ENCODE results near the gene PARP8.
A peak's percentile ranks its signal among the peaks of the same experiment; 100 is the strongest.
"Not testable (repeated sequence)": the region's sequence is repeated elsewhere in the genome, so short reads cannot be mapped to it uniquely, and the experiment has no call there.

Gene PARP8

GRCh38 chr5:50763846-50764245 lies 97.4 kb downstream of the PARP8 start:
- Mint-ChIP-seq H3K4me1 (ENCODE audit: low read depth) (peaks cover 30% of the 10 kb centered on the region), H3K27me3 (no peaks in the 10 kb centered on the region), H3K27ac (no peak overlapping the region), H3K9me3 (ENCODE audit: low read depth) (no peaks in the 10 kb centered on the region), H3K36me3 (peaks cover 14% of the 10 kb centered on the region), H3K4me3 (no peak overlapping the region)

DNA sequence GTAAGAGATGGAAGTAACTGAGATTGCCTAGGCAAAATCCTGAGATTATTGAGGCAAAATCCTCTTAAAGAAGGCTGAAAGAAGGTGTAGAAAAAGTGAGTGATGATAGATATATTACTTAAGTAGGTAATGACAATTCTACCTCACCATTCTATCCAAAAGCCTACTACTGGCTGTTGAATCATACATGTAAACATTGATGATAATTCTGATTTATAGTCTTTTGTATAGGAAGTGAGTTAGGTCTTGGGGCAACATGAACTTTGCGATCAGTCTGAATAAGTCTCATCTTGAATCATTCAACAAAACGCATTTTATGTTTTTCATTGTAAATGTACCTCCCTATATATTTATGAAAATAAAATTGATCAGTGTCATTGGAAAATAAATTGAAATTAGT lies 99.6 kb downstream of the PARP8 start:
- Mint-ChIP-seq H3K9me3 (ENCODE audit: low read depth) (no peaks in the 10 kb centered on the region), H3K27me3 (no peaks in the 10 kb centered on the region), H3K27ac (peak overlapping the region; percentile 25), H3K36me3 (peaks cover 14% of the 10 kb centered on the region), H3K4me3 (no peak overlapping the region), H3K4me1 (ENCODE audit: low read depth) (peaks cover 28% of the 10 kb centered on the region)

DNA sequence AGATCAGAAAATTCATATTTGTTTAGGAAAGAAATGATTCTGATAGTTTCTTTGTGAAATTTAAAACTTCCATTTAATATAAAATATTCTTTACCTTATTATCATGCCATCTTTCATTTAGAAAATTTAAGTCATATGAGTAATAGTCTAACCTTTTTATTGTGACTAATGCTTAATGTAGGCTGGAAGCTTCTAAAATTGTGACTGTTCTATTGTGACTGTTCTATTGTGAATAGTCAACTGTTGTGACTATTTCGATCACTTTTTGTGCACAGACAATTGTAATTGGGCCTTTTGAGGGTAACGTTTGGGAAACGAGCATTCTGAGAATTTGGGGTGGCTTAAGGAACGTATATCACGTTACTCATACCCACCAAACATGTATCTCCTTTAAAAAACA lies 100.0 kb downstream of the PARP8 start:
- no peaks in the 10 kb centered on the region for H3K27me3 Mint-ChIP-seq
- no peak overlapping the region for H3K4me3 Mint-ChIP-seq
- H3K4me1 Mint-ChIP-seq (ENCODE audit: low read depth) = peaks cover 28% of the 10 kb centered on the region
- no peaks in the 10 kb centered on the region for H3K9me3 Mint-ChIP-seq (ENCODE audit: low read depth)
- H3K36me3 Mint-ChIP-seq = peaks cover 14% of the 10 kb centered on the region
- H3K27ac Mint-ChIP-seq = peak overlapping the region; percentile 43

- H3K9me3 Mint-ChIP-seq (ENCODE audit: low read depth) = no peaks in the 10 kb centered on the region
- peaks cover 28% of the 10 kb centered on the region for H3K4me1 Mint-ChIP-seq (ENCODE audit: low read depth)
- H3K27me3 Mint-ChIP-seq = no peaks in the 10 kb centered on the region
- H3K4me3 Mint-ChIP-seq = no peak overlapping the region
- peaks cover 17% of the 10 kb centered on the region for H3K36me3 Mint-ChIP-seq
- H3K27ac Mint-ChIP-seq = peak overlapping the region; percentile 43
These were observed 100.5 kb downstream of the PARP8 start for GRCh38 chr5:50766967-50767366.

DNA sequence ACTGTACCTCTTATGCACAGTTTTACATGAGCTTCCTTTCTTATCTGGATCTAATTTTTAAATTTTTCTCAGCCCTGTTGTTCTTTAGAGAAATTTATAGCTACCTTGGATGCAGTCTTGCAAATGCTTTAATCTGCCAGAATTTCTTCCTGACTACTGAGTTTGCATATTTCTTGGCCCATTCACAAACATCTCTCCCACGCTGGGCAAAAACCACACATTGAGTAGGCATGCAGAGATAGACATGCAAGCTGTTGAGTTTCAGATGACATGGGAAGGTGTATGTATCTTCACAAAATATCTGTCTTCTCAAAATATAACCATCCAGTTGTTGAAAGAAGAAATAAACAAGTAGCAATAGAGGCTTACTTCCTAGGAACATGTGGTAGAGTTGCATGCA lies 101.2 kb downstream of the PARP8 start:
- Mint-ChIP-seq H3K36me3 (peaks cover 18% of the 10 kb centered on the region), H3K9me3 (ENCODE audit: low read depth) (no peaks in the 10 kb centered on the region), H3K4me3 (no peak overlapping the region), H3K27ac (peak overlapping the region; percentile 47), H3K4me1 (ENCODE audit: low read depth) (peaks cover 23% of the 10 kb centered on the region), H3K27me3 (no peaks in the 10 kb centered on the region)

DNA sequence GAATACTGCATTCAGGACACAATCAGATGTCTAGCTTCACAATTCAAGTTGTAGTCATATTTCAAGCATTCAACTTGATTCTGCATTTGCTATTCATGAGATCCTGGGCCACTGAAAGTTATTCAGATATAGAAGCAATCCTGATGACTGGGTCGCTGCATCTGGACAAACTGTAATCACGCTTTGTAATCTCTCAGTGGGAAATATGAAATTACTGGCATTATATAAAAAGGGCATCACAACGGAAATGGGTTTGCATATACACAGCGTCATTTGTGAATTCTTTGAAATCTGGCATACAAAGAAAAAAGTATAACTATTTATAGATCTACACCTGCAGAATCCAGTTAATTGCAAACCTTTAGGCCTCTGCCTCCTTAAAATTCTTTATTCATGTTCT lies 102.2 kb downstream of the PARP8 start:
- Mint-ChIP-seq H3K9me3 (ENCODE audit: low read depth) (peaks cover 7% of the 10 kb centered on the region), H3K36me3 (peaks cover 24% of the 10 kb centered on the region), H3K4me1 (ENCODE audit: low read depth) (peaks cover 26% of the 10 kb centered on the region), H3K27me3 (no peaks in the 10 kb centered on the region), H3K27ac (no peak overlapping the region), H3K4me3 (no peak overlapping the region)

GRCh38 chr5:50770441-50770840 lies 104.0 kb downstream of the PARP8 start:
- H3K4me3 Mint-ChIP-seq = no peak overlapping the region
- H3K9me3 Mint-ChIP-seq (ENCODE audit: low read depth) = peaks cover 7% of the 10 kb centered on the region
- H3K4me1 Mint-ChIP-seq (ENCODE audit: low read depth) = peaks cover 26% of the 10 kb centered on the region
- H3K27ac Mint-ChIP-seq = peak overlapping the region; percentile 79
- H3K27me3 Mint-ChIP-seq = no peaks in the 10 kb centered on the region
- peaks cover 25% of the 10 kb centered on the region for H3K36me3 Mint-ChIP-seq

DNA sequence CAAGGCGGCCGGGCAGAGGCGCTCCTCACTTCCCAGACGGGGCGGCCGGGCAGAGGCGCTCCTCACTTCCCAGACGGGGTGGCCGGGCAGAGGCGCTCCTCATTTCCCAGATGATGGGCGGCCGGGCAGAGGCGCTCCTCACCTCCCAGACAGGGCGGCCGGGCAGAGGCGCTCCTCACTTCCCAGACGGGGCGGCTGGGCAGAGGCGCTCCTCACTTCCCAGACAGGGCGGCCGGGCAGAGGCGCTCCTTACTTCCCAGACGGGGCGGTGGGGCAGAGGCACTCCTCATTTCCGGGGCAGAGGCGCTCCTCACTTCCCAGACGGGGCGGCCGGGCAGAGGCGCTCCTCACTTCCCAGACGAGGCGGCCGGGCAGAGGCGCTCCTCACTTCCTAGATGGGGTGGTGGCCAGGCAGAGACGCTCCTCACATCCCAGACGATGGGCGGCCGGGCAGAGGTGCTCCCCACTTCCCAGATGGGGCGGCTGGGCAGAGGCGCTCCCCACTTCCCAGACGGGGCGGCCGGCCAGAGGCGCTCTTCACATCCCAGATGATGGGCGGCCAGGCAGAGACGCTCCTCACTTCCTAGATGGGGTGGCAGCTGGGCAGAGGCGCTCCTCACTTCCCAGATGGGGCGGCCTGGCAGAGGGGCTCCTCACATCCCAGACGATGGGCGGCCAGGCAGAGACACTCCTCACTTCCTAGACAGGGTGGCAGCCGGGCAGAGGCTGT lies 108.2 kb downstream of the PARP8 start:
- not testable (repeated sequence) for H3K9me3 Mint-ChIP-seq (ENCODE audit: low read depth); H3K4me3 Mint-ChIP-seq; H3K27ac Mint-ChIP-seq; H3K27me3 Mint-ChIP-seq
- Mint-ChIP-seq H3K36me3 (peaks cover 35% of the 10 kb centered on the region), H3K4me1 (ENCODE audit: low read depth) (peaks cover 25% of the 10 kb centered on the region)

GRCh38 chr5:50786073-50786472 lies 119.6 kb downstream of the PARP8 start:
- H3K27me3 Mint-ChIP-seq = no peaks in the 10 kb centered on the region
- no peak overlapping the region for H3K27ac Mint-ChIP-seq
- peaks cover 16% of the 10 kb centered on the region for H3K4me1 Mint-ChIP-seq (ENCODE audit: low read depth)
- H3K9me3 Mint-ChIP-seq (ENCODE audit: low read depth) = no peaks in the 10 kb centered on the region
- no peak overlapping the region for H3K4me3 Mint-ChIP-seq
- H3K36me3 Mint-ChIP-seq = peaks cover 27% of the 10 kb centered on the region

GRCh38 chr5:50791813-50792212 lies 125.4 kb downstream of the PARP8 start:
- no peaks in the 10 kb centered on the region for H3K9me3 Mint-ChIP-seq (ENCODE audit: low read depth)
- H3K27ac Mint-ChIP-seq = peak overlapping the region; percentile 34
- H3K36me3 Mint-ChIP-seq = peaks cover 24% of the 10 kb centered on the region
- H3K27me3 Mint-ChIP-seq = no peaks in the 10 kb centered on the region
- H3K4me1 Mint-ChIP-seq (ENCODE audit: low read depth) = peaks cover 2% of the 10 kb centered on the region
- no peak overlapping the region for H3K4me3 Mint-ChIP-seq

DNA sequence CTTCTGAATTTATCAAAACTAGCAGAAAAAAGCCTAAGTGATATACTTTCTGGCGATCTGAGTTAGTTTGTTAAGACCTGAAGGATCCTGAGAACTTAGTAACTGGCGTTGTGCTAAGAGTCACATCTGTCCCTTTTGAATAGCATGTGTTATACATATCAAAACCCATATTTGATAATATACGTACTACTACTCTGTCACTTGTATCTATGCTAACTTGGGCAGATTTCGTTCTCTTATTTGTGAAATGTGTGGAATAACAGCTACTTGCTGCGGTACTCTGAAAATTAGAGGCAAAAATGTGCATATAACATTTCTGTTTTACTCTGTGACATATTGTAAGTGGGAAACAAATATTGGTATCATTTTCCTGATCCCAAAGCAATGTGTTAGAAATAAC lies 126.4 kb downstream of the PARP8 start:
- Mint-ChIP-seq H3K27me3 (no peaks in the 10 kb centered on the region), H3K27ac (no peak overlapping the region), H3K9me3 (ENCODE audit: low read depth) (no peaks in the 10 kb centered on the region), H3K4me1 (ENCODE audit: low read depth) (no peaks in the 10 kb centered on the region), H3K36me3 (peaks cover 23% of the 10 kb centered on the region), H3K4me3 (no peak overlapping the region)

DNA sequence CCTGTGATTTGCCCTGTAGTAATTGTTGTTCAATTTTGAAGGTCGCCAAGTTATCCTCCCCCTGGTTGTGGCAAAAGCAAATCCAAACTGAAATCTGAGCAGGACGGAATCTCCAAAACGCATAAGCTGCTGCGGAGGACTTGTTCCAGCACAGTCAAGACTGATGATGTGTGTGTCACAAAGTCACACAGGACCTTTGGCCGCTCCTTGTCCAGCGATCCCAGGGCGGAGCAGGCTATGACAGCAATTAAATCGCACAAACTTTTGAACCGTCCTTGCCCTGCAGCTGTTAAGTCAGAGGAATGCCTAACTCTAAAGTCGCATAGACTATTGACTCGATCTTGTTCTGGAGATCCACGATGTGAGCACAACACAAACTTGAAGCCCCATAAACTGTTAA lies 128.4 kb downstream of the PARP8 start:
- Mint-ChIP-seq H3K4me3 (no peak overlapping the region), H3K4me1 (ENCODE audit: low read depth) (no peaks in the 10 kb centered on the region), H3K27ac (no peak overlapping the region), H3K36me3 (peaks cover 32% of the 10 kb centered on the region), H3K27me3 (no peaks in the 10 kb centered on the region), H3K9me3 (ENCODE audit: low read depth) (no peaks in the 10 kb centered on the region)

DNA sequence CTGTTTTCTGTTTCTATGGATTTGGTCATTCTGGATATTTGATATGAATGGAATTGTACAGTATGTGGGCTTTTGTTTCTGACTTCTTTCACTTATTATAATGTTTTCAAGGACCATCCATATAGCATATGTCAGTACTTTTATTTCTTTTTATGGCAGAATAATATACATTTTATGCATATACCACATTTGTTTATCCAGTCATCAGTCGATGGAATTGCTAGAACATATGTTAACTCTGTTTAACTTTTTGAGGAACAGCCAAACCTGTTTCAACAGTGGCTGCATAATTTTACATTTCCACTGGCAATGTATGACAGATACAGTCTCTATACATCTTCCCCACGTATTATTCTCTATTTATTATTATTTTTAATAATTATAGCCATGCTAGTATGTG lies 131.6 kb downstream of the PARP8 start:
- H3K27me3 Mint-ChIP-seq = no peaks in the 10 kb centered on the region
- H3K27ac Mint-ChIP-seq = no peak overlapping the region
- peaks cover 44% of the 10 kb centered on the region for H3K36me3 Mint-ChIP-seq
- peaks cover 13% of the 10 kb centered on the region for H3K9me3 Mint-ChIP-seq (ENCODE audit: low read depth)
- H3K4me3 Mint-ChIP-seq = no peak overlapping the region
- peaks cover 3% of the 10 kb centered on the region for H3K4me1 Mint-ChIP-seq (ENCODE audit: low read depth)

DNA sequence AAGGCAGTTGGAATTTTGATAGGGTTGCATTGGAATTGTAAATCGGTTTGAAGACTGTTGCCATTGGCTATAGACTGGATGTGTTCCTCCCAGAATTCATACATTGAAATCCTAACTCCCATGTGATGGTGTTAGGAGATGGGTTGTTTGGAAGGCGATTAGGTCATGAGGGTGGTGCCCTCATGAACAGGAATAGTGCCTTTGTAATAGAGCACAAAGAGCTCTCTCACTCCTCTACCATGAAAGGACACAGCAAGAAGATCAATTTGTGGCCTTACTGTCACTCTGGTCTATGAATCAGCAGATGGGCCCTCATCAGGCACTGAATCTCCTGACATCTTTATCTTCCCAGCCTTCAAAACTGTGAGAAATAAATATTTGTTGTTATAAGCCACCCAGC lies 133.2 kb downstream of the PARP8 start:
- peaks cover 11% of the 10 kb centered on the region for H3K4me1 Mint-ChIP-seq (ENCODE audit: low read depth)
- H3K9me3 Mint-ChIP-seq (ENCODE audit: low read depth) = peaks cover 20% of the 10 kb centered on the region
- no peak overlapping the region for H3K4me3 Mint-ChIP-seq
- H3K27ac Mint-ChIP-seq = no peak overlapping the region
- H3K36me3 Mint-ChIP-seq = peaks cover 55% of the 10 kb centered on the region
- H3K27me3 Mint-ChIP-seq = no peaks in the 10 kb centered on the region

DNA sequence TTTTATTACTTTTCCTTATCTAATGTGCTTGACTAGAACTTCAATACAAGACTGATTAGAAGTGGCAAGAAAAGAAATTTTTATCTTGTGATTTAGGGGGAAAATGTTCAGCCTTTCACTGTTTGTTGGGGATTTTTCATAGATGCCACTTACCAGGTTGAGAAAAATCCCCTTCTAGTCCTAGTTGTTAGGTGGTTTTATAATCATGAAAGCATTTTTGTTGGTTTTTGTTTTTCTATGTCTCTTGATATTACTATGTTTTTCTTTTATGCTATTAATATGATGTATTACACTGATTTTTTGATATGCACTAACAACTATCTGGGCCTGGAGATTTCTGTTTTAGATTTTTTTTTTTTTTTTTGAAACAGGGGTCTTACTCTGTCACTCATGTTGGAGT lies 134.0 kb downstream of the PARP8 start:
- Mint-ChIP-seq H3K4me1 (ENCODE audit: low read depth) (peaks cover 16% of the 10 kb centered on the region), H3K36me3 (peaks cover 48% of the 10 kb centered on the region), H3K27ac (no peak overlapping the region), H3K27me3 (no peaks in the 10 kb centered on the region), H3K4me3 (no peak overlapping the region), H3K9me3 (ENCODE audit: low read depth) (peaks cover 20% of the 10 kb centered on the region)

GRCh38 chr5:50807661-50808060 lies 141.2 kb downstream of the PARP8 start:
- H3K27me3 Mint-ChIP-seq = no peaks in the 10 kb centered on the region
- H3K36me3 Mint-ChIP-seq = peaks cover 49% of the 10 kb centered on the region
- no peak overlapping the region for H3K4me3 Mint-ChIP-seq
- H3K27ac Mint-ChIP-seq = no peak overlapping the region
- peaks cover 27% of the 10 kb centered on the region for H3K4me1 Mint-ChIP-seq (ENCODE audit: low read depth)
- H3K9me3 Mint-ChIP-seq (ENCODE audit: low read depth) = peaks cover 10% of the 10 kb centered on the region
